LNCAP (cell line): ENCODE data around the gene PRDM15.

Experiments used
- CTCF ChIP-seq: fragments of 450-650 bp; IDR thresholded peaks from 2 replicates; pipeline ENCODE4 v1.5.1; 2017; ENCODE audit warnings: mild to moderate bottlenecking

PRDM15 gene

GRCh38 chr21:41817877-41818855, 61.0 kb downstream of the PRDM15 start:
- no peak for TF ChIP-seq CTCF

- peak; percentile 69 for TF ChIP-seq CTCF
Measured at GRCh38 chr21:41817228-41817627, 61.9 kb downstream of the PRDM15 start.

- TF ChIP-seq CTCF, result peak; percentile 59
Measured at GRCh38 chr21:41816583-41817165, 62.5 kb downstream of the PRDM15 start.

GRCh38 chr21:41815652-41816582, 63.2 kb downstream of the PRDM15 start:
- no peak for TF ChIP-seq CTCF

GRCh38 chr21:41813226-41813625, 65.9 kb downstream of the PRDM15 start:
- TF ChIP-seq CTCF, result no peak

- no peak for TF ChIP-seq CTCF
Measured at GRCh38 chr21:41812679-41813078, 66.5 kb downstream of the PRDM15 start.

GRCh38 chr21:41810597-41810932, 68.6 kb downstream of the PRDM15 start:
- TF ChIP-seq CTCF, result no peak
